Erythroblast (primary cell): ENCODE data around the gene OR6B1.

Experiments
- GATA1 ChIP-seq: IDR thresholded peaks from 2 replicates; pipeline ENCODE4 v1.6.1; 2011; ENCODE audit warnings: low read depth, mild to moderate bottlenecking, control low read depth, low read length, moderate library complexity
- POLR2A ChIP-seq: IDR thresholded peaks from 2 replicates; pipeline ENCODE4 v1.6.1; 2011; ENCODE audit warnings: mild to moderate bottlenecking, low read length

- TF ChIP-seq POLR2A (no peak), GATA1 (no peak)
Measured at GRCh38 chr7:144006029-144006691, 6.0 kb downstream of the OR6B1 start.
